Activated CD8-positive, alpha-beta memory T cell treated with anti-CD3 and anti-CD28 coated beads, Interleukin-2, amount 50 U/mL, for 24 hours (primary cell): ENCODE results near the gene TMEM94.
"Not testable (repeated sequence)": the region's sequence is repeated elsewhere in the genome, so short reads cannot be mapped to it uniquely, and the experiment has no call there.

Source experiments
- DNase-seq: peaks from one replicate; pipeline ENCODE4 v3.0.0-alpha.2; 2020; ENCODE audit errors: extremely low read depth

The TMEM94 gene

GRCh38 chr17:75511610-75512575 is 55.5 kb downstream of the TMEM94 start:
- no peak for DNase-seq

- no peak for DNase-seq
These were observed 56.6 kb downstream of the TMEM94 start for GRCh38 chr17:75512926-75513640.

- no peak for DNase-seq
These were observed 57.2 kb downstream of the TMEM94 start for GRCh38 chr17:75513641-75514000.

GRCh38 chr17:75514299-75514918 is 58.0 kb downstream of the TMEM94 start:
- no peak for DNase-seq

- no peak for DNase-seq
These were observed 58.6 kb downstream of the TMEM94 start for GRCh38 chr17:75514919-75515495.

GRCh38 chr17:75515496-75516254 is 59.2 kb downstream of the TMEM94 start, which contains the start of gene CASKIN2:
Gene CASKIN2, minus strand, starts transcription at chr17:75515537. Its CDS starts 1,733 bp downstream, at chr17:75513804.
- DNase-seq: peak; percentile 61

- DNase-seq: peak; percentile 82
These were observed 59.8 kb downstream of the TMEM94 start, which contains the start of gene TSEN54 for GRCh38 chr17:75516255-75516618. Gene TSEN54, plus strand, starts transcription at chr17:75516528. Its CDS starts 33 bp downstream, at chr17:75516561.

- no peak for DNase-seq
These were observed 60.3 kb downstream of the TMEM94 start for GRCh38 chr17:75516619-75517296.

GRCh38 chr17:75517297-75517865 is 60.9 kb downstream of the TMEM94 start:
- DNase-seq: no peak

GRCh38 chr17:75518201-75518600 is 61.8 kb downstream of the TMEM94 start:
- DNase-seq: no peak

- DNase-seq: no peak
These were observed 62.6 kb downstream of the TMEM94 start for GRCh38 chr17:75518983-75519537.

GRCh38 chr17:75520413-75520812 is 64.0 kb downstream of the TMEM94 start:
- not testable (repeated sequence) for DNase-seq

GRCh38 chr17:75521290-75521689 is 64.9 kb downstream of the TMEM94 start:
- DNase-seq: no peak

- DNase-seq: no peak
These were observed 65.7 kb downstream of the TMEM94 start for GRCh38 chr17:75521951-75522727.

GRCh38 chr17:75523647-75524046 is 67.2 kb downstream of the TMEM94 start:
- DNase-seq: no peak

GRCh38 chr17:75524269-75524969 is 68.0 kb downstream of the TMEM94 start:
- no peak for DNase-seq

GRCh38 chr17:75524970-75525805 is 68.8 kb downstream of the TMEM94 start, which contains the start of gene LLGL2:
Gene LLGL2, plus strand, starts transcription at chr17:75525697. Its CDS starts 17,730 bp downstream, at chr17:75543427.
- peak; percentile 21 for DNase-seq
